Measurements from ENCODE around the gene PRICKLE3.

Gene PRICKLE3, protein sequence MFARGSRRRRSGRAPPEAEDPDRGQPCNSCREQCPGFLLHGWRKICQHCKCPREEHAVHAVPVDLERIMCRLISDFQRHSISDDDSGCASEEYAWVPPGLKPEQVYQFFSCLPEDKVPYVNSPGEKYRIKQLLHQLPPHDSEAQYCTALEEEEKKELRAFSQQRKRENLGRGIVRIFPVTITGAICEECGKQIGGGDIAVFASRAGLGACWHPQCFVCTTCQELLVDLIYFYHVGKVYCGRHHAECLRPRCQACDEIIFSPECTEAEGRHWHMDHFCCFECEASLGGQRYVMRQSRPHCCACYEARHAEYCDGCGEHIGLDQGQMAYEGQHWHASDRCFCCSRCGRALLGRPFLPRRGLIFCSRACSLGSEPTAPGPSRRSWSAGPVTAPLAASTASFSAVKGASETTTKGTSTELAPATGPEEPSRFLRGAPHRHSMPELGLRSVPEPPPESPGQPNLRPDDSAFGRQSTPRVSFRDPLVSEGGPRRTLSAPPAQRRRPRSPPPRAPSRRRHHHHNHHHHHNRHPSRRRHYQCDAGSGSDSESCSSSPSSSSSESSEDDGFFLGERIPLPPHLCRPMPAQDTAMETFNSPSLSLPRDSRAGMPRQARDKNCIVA

GRCh38 chrX:49186125-49187027, at the start of gene PRICKLE3:
PRICKLE3 (minus strand) TSS chrX:49186373; CDS start chrX:49186297, 76 bp downstream.
- peak; percentile 90 for DNase-seq

DNA sequence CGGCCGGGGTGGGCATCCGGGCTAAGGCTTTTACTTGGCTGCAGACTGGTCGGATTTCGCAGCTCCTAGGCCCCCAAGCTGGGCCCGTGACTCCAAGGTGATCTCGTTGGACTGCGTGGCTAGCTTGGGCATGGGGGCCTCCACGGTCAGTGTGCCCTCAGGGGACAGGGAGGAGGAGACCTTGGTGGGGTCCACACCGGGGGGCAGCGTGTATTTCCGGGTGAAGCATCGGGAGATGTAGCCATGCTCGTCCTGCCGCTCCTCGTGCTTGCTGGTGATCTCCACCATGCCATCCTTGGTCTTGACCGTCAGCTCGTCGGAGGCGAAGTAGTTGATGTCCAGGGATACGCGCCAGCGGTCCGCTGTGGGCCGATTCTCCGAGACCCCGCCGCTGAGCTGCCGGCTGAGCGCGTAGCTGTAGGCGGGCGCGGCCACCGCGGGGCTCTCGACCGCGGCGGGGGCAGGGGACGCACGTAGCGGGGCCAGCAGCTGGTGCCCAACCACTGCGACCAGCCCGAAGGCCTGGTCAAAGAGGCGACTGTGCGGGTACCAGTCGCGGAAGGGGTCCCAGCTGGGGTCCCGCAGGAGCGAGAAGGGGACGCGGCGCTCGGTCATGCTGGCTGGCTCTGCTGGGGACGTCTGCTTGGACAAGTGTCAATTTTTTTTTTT, 47.8 kb upstream of the PRICKLE3 start:
- DNase-seq: no peak

GRCh38 chrX:49233176-49233575, 47.0 kb upstream of the PRICKLE3 start, which contains the start of gene CACNA1F:
CACNA1F (minus strand) TSS chrX:49233340; CDS start chrX:49233309, 31 bp downstream.
- no peak for DNase-seq

DNA sequence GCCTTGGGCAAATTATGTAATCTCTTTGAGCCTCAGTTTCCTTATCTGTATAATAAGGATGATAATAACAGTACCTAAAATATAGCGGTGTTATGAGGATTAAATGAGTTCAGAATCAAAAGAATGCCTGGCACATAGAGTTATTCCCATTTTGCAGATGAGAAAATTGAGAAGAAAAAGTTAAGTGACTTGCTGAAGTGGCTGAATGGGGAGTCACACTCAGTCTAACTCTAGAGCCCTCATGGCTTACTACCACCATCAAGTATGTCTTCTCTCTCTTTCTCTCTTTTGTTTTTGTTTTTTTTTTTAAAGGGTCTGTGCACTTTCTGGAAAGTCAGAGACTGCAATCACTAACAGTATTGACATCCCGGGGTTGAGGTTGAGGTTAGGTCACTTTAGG, 46.4 kb upstream of the PRICKLE3 start:
- no peak for DNase-seq

- no peak for DNase-seq
Measured at GRCh38 chrX:49231333-49232000, 45.3 kb upstream of the PRICKLE3 start.

DNA sequence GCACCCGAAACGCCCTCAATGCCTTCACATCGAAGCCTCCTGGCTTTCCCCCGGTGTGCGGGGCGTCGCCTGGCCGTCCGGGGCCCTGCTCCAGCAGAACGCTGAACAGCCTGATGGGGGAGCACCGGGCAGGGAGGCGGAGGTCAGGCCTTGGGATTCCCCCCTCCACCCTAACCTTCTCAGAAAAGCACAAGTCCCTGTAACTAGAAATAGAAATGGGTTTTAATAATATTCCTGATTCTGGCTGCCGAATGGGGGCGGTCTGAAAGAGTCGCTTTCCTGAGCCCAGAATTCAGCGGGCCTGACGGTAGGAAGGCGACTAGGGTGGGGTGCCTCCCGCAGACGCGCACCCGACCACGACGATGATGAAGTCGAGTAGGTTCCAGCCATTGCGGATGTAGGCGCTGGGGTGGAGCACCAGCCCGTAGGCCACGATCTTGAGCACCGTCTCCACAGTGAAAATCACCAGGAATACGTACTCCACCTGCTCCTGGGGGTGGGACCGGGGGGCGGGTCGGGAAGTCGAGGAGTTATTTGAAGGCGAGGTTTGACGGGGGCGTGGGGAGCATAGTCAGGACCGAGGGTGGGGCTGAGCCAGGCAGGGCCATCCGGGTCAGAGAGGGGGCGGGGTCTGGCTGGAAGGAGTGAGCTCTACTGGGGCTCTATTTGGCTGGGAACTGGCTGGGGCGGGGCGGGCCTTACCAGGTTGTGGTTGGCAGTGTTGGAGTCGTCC, 44.5 kb upstream of the PRICKLE3 start:
- peak; percentile 80 for DNase-seq

DNA sequence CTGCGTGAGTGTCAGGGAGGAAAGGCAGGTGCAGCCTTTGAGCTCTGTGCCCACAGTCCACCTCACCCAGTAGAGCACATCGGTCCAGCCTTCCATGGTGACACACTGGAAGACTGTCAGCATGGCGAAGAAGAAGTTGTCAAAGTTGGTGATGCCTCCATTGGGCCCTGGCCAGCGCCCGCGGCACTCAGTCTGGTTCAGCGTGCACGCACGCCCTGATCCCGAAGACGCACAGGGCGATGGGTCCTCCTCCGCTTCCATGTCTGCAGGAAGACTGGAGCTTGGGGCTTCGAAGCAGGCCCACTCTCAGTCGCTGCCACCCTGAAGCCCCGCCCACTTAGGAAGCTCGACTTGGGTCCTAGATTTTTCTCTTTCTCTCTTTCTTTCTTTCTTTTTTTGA, 42.0 kb upstream of the PRICKLE3 start:
- no peak for DNase-seq

- no peak for DNase-seq
Measured at GRCh38 chrX:49227726-49228125, 41.6 kb upstream of the PRICKLE3 start.

GRCh38 chrX:49226946-49227345, 40.8 kb upstream of the PRICKLE3 start:
- DNase-seq: no peak

GRCh38 chrX:49225858-49226257, 39.7 kb upstream of the PRICKLE3 start:
- no peak for DNase-seq

- no peak for DNase-seq
Measured at GRCh38 chrX:49221868-49222267, 35.7 kb upstream of the PRICKLE3 start.

GRCh38 chrX:49220100-49220499, 33.9 kb upstream of the PRICKLE3 start:
- no peak for DNase-seq

GRCh38 chrX:49214996-49215526, 28.9 kb upstream of the PRICKLE3 start:
- no peak for DNase-seq

- DNase-seq: no peak
Measured at GRCh38 chrX:49214416-49214815, 28.2 kb upstream of the PRICKLE3 start.

DNA sequence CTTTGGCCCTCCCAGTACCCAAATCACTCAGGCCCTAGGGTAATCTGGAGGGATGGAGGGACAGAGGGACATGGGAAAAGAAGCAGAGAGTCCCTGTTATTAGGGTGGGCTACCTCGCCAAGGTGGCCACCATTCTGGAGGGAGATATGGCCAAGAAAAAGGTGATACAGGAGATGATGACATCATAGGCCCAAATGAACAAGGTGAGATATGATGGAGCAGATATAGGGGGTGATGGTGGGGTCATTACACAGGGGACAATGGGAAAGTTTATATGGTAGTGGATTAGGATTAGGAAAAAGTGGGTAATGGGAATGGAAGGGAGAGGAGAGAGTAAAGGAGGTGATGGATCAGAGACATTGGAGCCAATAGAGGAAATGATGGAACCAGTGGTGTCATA, 26.7 kb upstream of the PRICKLE3 start:
- no peak for DNase-seq

DNA sequence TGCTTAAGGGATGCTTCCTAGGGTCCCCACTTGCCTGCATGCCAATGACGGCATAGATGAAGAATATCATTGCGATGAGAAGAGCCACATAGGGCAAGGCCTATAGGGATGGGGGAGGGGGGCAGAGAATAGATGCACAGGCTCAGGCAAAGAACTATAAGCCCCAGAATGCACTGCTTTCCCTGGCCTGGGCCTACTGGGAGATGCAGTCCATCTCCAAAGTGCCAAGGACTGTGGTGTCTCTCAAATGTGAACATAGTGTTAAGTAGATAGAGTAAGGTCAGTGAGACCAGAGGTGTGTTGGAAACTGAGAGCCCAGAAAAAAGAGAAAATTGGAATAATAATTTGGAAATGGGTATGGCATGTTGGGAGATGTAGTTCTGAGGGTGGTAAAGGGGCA, 26.0 kb upstream of the PRICKLE3 start:
- no peak for DNase-seq

- no peak for DNase-seq
Measured at GRCh38 chrX:49211074-49211473, 24.9 kb upstream of the PRICKLE3 start.

GRCh38 chrX:49210406-49210805, 24.2 kb upstream of the PRICKLE3 start:
- no peak for DNase-seq

DNA sequence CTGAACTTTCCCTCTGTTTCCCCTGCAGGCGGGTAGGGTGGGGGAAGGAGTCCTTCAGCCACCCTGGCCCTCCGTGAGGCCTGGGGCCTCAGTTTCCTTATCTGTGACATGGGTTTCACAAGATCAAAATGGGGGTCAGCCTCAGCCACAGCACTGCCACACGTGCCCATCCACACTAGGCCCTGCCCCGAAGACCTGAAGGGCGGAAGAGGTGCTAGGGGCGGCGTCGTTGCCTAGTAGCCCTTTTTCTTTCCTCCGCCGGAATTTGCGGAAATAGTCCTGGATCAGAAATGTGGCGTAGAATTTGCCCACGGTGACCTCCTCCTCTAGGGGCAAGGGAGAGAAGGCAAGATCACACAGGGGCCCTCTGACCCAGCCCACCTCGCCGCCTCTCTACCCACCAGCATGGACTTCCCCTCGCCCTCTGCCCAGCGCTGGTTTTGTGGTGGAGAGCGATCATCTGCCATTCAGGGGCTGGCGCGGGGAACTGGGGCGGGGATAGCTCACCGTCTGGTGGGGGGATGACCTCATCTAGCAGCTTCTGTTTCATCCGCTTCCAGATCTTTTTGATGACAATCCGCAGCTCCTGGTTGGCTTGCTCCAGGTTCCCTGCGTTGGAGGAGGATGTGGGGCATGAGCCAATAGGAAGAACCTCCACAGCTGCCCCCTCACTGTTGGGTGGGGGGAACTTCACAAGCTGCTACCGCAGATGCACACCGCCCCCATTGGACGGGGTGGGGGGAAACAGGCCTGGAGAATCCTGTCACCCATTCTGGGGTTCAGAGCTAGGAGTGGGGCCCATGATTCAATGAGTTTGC, 23.5 kb upstream of the PRICKLE3 start:
- peak; percentile 70 for DNase-seq

DNA sequence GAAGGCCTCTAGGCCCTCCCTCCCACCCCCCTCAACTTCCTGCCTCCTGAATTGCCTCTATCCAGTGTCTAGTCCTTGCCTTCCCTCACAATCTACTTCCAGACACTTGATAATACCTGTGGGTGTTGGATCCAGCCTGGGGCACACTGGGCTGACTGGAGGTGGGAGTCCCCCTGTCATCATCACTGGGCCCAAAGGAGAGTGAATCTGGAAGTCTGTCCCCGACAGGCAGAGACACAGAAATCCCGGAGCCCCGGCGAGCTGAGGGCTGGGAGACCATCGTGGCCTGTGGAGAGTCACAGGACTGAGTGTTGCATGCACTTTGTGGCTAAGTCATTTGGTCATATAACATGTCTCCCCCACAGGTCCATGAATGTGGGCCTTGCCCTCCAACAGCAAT, 22.2 kb upstream of the PRICKLE3 start:
- DNase-seq: no peak

Data from islet precursor cell (in vitro differentiated cells).